HG02973 (cell line): ENCODE data around the gene DACH1.

Experiments used
- ATAC-seq: cut with Tn5 transposase; IDR thresholded peaks from one replicate; pipeline ENCODE4 v1.9.1; 2021; ENCODE audit warnings: moderate library complexity; ENCODE audit not compliant: unreplicated experiment

Gene DACH1

DNA sequence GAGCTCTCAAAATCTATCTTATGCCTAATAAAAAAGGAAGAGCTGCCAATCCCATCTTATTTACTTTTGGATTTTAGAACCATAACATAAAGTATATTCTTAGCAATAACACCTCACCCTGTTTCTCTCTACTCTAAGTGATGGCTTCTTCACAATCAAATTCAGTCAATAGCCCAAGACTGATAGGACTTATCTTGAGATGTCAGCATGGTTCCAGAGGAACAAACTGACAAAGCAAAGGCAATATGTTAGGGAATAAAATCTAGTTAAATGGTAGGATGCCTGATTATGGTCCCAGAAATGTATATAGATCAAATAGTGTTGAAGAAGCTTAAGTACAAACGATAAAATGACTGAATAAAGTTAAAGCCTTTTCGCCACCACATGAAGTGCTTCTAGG is 36.3 kb downstream of the DACH1 start:
- ATAC-seq, result no peak

DNA sequence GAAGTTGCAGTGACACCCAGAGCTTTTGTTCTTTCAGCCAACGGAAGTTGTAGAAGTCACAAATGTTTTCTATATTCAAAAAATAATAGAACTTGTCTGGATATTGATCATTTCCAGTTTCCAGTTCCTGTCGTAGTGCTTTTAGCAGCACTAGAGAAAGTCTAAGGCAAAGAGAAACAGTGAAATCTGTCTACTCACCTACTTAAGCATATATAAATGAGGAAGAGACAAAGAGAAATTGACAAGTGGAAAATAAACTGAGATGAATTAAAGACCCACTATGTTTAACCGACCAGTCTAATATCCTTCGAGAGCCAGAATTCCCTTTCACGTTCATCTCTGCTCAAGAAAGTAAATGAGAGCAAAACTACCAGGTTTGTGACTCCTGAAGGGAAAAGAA is 36.7 kb downstream of the DACH1 start:
- no peak for ATAC-seq

DNA sequence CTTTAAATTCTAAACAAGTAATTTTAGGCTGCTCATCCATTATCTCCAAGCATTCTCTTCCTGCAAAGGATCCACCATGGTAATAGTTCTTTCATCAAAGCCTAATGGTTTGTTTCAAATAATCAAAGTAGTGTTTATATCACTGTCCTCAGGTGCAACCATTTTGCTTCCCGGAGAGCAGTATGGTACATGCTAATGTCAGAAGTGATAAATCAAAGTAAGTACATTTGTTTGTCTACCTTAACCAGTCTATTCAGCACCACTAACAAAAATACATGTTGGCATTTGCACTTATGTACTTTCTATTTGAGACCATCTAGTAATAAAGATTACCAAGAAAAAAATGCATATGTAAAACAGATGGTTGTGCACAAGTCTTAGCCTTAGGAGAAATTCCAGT is 37.5 kb downstream of the DACH1 start:
- ATAC-seq, result no peak

GRCh38 chr13:71828564-71828963 is 38.4 kb downstream of the DACH1 start:
- ATAC-seq, result no peak

DNA sequence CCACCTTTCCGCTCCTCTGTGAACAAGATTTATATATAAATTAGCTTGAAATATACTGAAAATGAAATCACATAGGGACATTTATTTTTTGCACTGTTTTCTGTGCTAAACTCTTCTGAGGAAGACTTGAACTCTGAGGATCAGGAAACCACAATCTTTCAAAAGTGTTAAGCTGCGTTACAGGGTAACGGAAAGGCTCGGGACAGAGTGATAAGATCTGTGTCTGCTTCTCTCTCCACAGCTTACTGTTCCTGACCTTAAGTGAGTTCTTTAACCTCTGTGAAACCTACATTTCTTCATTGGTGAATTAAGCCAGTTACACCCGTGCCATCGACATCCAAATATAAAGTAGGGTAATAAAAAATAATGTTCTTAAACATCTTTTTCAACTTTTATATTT is 38.9 kb downstream of the DACH1 start:
- no peak for ATAC-seq

DNA sequence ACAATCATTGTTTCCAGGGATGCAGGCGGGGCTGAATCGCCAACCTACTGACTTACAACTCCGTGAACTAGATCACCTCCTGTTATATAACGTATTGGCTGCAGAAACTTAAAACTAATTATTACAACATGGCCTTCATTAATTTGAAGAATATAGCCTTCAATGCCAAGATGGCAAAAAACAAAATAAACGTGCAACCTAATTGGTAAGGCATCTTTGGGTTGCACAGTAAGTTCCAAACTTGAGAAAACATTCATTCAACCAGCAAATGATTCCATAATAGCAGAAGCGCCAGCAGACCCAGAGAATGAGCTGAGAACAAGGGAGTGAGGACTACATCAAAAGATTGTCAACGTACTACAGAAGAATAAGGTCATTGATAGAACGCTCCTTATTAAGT is 39.8 kb downstream of the DACH1 start:
- ATAC-seq, result no peak

GRCh38 chr13:71820699-71821098 is 46.3 kb downstream of the DACH1 start:
- no peak for ATAC-seq

DNA sequence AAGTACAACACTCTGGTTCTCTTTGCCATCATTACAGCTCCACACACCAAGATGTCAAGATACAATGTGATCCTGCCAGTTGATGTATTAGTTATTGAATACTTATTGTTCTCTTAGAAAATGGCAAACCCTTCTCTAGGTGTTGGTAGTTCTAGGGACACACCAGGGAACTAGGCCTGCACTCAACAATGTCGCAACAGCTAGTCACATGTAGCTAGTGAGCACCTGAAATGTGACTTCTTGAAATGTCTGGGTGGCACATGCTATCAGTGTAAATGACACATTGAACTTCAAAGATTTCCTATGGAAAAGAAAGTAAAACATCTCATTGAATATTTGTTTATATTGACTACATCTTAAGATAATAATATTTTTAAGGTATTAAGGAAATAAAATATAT is 49.7 kb downstream of the DACH1 start:
- no peak for ATAC-seq

DNA sequence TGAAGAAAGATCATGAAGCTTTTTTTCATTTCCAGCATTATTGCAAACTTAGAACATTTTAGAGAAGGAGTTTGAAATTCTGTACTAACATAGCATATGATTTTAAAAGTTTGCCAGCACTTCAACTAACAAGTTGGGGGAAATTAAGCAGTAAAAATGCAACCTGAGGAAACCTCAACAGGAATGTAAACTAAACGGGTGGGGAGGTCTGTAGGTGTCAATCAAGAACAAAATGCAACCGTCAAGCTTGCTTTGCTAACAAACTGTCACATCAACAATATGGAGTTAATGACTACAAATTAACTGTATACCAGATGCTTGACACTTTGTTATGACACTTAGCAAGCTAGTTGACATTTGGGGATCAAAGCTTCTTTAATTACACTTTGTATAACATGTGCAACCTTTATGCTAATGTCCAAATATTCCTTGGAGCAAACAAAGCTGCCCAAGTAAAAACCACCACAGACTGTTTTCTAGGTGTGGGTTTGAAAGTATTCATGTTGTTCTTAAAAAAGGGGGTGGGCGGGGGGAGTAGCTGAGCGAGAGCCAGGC is 52.1 kb downstream of the DACH1 start:
- no peak for ATAC-seq

GRCh38 chr13:71813187-71813586 is 53.8 kb downstream of the DACH1 start:
- no peak for ATAC-seq

DNA sequence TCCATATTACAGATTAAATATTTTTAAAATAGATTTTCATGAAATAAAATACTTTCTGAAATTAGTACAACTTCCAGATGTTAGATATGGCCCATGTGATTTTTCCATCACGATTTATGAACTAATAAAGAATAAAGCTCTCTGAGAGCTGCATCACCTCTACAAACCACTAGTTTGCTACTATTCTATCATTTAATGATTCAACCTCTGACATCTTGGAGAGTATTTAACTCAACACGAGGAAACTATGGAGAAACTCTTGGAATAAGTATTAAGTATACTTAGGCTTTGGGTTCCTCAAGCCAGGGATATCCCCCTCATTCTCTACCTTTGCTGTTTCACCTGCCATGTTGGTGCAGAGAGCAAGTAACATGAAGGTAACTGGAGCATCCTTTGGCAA is 55.7 kb downstream of the DACH1 start:
- ATAC-seq, result no peak

DNA sequence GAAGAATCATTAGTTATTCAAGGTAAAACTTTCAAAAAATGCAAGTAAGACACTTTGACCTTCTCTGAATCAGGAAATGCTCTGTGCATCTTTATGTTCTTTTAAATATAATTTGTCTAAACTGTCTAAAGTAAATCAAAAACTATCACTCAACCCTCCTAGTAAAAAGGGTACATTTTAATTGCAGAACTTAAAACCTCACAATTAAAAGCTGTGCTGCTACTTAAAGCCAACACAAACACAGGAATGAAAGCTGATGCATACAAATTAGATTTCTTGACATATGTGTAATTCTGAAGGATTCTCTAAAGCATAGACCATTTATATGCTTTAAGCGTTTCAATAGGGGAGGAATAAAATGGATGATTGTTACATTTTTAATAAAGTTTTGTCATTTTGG is 58.3 kb downstream of the DACH1 start:
- ATAC-seq, result no peak

GRCh38 chr13:71806886-71807285 is 60.1 kb downstream of the DACH1 start:
- ATAC-seq, result no peak

GRCh38 chr13:71803066-71803465 is 63.9 kb downstream of the DACH1 start:
- no peak for ATAC-seq

DNA sequence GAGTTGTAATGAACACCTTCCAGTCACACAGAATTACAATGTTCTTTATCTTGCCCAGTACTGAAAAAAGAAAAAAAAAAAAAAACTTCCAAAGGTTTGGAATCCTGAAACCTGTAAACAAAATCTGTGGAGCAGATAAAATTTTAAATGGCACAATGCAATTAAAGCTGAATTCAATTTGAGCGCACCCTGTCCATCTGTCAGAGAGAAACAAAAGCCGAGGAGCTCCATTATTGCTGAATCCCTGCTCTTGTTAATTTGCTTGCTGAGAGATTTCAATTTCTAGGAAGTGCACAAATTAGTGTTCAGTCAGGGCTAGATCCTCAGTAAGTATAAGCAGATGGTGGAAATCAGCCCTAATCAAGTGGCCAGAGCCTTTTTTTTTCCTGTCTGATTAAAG is 65.2 kb downstream of the DACH1 start:
- ATAC-seq, result no peak

DNA sequence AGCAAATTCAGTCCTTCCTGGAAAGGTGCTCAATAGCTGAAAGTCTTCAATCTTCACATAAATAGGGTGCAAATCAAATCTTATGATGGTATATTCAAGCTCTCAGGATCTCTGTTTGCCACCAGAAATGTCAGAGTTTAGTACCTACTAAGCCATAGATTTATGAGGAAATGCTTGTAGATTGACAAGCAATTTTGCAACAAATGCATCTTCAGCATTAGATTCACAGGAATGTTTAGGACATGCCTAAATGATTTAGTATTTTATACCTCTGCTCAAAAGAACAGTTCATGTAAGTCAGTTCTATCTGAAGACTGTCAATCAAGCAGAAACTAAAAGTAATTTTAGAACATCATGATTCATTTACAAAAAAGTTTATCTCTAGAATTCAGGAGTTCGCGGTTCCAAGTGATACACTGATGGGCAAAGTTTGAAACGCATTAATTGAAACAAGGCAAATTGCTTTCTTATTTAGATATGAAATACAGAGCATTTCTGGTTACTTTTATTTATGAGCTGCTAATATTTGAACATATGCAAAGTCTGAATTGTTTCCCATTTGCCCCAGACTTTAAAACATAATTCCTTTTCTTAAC is 65.7 kb downstream of the DACH1 start:
- no peak for ATAC-seq

GRCh38 chr13:71799324-71799723 is 67.7 kb downstream of the DACH1 start:
- ATAC-seq, result no peak

- ATAC-seq, result no peak
These were observed 68.3 kb downstream of the DACH1 start for GRCh38 chr13:71798707-71799106.

DNA sequence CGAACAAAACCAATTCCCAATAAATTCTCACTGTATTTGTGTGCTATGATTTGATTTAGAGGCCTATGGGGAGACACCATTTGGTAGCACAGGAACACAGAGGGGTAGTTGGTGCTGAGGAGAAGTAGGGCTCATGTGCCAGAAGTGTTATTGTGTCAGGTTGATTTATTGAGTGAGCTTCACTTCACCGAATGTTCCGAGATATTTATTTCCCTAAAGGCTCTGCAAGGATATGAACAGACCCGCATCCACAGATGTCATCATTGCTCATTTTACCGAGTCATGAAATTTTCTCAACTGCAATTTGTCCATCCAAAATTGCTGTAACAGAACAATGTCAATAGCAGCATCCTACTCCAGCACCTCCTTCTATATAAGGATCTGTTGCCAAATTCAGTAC is 69.5 kb downstream of the DACH1 start:
- ATAC-seq, result no peak

DNA sequence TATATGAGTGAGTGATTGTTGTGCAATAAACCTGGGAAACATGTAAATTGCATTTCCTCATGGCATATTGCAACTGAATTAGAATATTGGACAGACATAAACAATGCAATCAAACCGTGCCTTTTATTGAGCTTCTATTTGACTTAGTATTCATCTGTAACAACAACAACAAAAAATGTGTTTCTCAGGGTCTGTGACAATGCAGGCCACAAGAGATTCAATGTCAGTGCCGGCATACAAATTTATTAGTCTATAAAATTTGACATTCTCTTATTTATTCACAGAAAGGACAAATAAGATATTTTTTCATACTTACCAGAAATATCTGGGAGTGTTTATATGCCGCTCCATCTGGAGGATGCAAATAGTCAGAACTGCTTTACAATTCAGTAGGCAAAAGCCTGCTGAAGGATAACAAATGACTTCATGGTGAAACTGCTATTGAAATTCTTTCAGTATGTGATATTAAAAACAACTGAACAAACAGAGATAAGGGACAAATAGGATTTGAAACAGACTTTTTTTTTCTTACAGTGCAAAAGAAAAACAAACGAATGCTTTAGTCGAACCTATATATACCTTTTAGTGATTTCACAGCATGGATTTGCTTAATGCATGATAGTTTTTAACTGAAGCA is 77.2 kb downstream of the DACH1 start:
- no peak for ATAC-seq

- ATAC-seq, result no peak
These were observed 78.0 kb downstream of the DACH1 start for GRCh38 chr13:71789037-71789436.

GRCh38 chr13:71787414-71787813 is 79.6 kb downstream of the DACH1 start:
- no peak for ATAC-seq

DNA sequence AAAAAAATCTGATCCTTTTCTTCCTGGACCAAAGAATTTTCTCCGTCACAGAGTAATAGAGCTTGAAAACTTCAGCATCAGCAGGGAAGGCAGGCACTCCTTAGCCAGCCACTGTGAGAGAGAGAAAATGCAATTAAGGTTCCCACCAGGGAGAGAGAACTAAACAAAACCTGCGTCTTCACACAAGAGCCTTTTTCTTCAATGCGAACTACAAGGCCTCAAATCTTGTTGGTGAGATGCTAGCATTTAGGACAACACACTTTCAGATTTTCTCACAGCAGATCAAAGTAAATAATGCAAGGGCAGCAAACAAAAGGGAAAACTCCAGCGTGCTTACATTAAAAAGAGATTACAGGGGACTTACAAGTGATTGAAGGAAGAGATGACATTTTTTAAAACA is 80.1 kb downstream of the DACH1 start:
- no peak for ATAC-seq
